ENCODE data around the gene TMEM144.

Gene TMEM144

DNA sequence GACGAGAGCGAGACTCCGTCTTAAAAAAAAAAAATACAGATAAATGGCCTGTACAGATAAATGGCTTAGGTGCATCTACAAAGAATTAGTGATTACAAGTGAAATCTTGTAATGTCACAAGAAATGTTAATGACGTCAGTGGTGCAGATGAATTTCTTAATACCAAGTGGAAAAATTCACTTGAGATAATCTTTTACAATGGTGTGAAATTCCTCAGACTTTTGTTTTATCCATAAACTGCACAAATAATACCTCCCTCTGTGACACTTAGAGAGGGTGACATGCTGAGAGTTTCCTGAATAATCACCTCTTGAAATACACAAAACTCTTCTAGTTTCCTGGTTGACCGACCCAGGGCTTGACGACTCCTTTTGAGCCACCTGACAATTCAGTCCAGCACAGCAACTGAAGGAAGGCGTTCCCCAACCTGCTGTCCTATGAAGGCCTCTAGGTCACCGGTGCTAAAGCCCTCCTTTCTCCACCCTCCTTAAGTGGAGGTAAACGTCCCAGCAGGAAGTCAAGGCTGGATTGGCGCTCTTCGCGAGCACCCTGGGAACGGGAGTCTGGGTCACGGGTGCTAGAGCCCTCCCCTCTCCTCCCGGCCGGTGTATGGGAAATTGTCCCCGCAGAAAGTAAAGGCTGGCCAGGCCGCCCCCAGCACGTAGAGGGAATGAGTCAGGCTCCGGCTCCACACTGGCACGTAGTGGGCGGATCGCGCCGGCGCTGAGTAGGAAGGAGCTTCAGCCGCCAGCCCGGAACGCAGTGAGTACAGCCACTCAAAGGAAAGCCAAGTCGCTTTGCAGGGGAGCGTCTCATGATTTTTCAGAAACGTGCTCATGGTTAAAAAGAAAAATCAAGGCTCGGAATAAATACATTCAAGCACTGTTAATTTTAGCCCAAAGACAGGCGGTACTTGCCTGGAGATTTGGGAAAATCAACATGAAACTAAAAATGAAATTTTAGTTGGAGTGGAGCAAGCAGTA lies at the start of gene TMEM144:
TMEM144 (plus strand) TSS at position 662 of the 983 bp plus-strand sequence. CDS start 2,182 bp downstream, outside the sequence.
- peak; percentile 30 for DNase-seq

DNA sequence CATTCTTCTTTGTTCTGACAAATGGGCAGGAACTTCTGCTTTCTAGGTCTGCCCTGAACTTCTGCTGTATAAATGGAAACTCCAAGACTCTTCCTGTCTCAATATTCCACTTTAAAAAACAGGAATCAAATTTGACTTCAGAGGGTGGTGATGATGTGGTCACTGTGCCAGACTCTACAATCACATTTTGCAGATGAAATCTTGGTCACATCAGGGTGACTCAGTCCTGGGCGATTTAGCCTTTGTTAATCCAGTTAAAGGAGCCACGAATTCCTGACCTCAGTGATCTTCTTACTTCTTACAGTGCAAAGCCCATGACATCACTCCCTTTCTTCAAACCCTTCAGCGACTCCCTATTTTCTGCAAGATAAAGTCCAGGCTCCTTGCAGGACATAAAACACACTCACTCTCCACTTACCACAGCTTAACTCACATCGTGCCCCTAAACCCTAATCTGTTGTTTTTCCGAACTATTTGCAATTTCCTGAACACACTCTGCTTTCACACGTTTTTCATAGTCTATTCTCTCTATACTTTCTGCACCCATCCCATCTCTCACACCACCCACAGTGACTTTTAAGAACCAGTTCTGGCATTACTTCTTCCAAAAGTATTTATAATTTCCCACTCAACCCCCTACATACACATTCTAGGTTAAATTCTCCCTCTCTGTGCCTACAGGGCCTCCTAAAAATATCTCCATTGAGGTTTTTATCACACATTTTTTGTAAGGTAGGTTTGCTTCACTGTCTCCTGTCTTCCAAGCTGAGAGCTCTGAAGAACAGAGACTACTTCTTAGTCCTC lies 48.5 kb upstream of the TMEM144 start:
- DNase-seq = no peak

DNA sequence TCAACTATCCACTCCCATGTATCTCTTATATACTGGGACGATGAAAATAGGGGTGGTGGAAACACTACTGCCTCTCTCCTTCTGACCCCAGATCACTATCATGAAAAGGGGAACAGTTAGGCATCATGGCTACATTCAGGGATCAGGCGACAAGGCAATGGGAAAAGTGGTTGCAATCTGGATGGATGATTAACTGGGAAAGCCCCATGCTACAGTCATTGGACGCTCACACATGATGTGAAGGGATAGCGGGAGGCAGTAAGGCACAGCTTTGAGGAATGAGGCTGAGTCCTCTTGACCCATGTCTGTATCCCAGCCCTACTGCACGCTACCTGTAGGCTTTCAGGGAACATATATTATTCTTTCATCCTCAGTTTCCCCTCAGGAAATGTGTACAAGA lies 47.7 kb upstream of the TMEM144 start:
- no peak for DNase-seq

DNA sequence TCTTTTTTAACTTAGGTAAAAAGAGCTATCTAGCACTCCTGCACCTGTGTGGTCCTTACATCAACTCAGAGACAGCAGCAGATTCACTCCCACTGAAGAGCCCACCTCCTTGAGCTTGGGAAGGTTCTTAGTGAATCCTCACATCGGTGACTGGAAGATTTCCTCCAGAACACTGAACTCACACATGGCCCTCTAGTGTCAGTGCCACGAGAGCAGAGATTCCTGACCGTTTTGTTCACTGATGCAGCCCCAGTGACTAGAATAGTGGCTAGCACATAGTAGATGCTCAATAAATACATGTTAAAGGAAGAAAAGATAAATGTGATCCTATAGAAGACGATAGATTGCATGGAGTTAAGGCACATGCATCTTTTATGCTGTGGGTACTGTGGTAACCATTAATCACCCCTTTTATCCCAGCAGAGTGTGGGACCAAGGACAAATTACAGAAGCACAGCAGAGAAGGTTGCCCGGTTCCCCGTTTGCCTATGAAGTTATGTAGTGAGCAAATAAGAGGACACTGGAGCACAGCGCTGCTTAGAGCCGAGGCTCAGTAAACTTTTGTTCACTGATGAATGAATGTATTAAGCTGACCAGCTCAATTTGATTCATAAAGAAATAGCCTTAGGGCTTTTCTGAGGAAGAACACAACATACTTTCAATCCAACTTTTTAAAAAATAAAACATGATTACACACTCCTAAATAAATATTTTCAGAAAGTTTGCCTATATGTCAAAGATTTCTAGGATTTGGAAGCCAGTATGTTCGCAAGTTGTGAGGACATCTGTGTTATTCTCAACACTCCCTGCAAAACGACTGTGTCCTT lies 46.1 kb upstream of the TMEM144 start:
- DNase-seq = no peak

DNA sequence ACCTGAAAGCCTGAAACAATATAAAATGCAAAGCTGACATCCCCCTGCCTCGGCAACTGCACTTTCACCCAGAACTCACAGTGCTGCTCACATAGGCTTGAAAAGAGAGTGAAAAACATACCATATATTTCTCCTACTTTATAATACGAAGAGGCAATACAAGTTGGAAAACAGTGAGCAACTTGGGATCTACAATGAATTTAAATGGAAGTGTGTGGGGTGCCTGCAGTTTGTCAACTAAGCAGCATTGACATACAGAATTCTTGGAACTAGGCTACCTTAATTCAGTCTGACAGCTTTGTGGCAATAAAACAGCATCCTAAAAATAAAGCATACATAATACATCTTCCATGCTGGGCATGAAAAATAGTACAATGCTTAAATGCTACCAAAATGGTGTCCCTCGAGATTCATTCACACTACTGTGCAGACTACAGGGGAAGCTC lies 45.5 kb upstream of the TMEM144 start:
- no peak for DNase-seq

DNA sequence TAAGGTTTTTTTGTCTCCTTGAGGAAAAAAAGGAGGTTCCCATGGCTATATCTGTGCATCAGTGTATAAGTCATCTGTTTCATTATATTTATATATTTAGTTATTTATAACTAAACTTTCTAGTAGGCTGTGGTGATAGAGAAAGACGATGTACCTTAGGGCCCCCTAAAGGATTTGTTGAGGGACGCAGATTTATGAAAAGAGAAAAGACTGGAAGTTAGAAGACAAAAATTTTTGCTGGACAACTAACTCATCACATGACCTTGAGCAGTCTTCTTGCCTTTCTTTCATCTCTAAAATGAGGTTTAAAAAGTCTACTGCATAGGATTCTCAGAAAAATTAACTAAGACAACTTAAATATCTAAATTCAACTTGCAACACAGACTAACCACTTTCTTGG lies 43.6 kb upstream of the TMEM144 start:
- no peak for DNase-seq

DNA sequence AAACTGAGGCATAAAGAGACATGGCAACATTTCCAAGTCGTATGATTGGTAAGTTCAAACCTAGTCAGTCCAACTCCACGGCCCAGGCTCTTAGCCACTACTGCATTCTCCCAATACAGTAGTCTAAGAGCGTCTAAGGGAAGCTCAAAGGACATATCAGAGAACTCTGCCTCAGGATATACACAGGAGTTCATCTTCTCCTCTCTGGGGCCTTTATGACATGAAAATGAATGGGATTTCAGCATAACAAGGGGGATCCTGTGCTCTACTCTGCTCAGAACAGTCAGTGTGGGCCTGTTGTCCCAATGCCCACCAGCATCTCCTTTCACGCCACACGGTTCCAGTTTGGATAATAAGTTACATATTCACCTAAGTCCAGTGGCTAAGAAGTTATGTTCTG lies 41.7 kb upstream of the TMEM144 start:
- no peak for DNase-seq

DNA sequence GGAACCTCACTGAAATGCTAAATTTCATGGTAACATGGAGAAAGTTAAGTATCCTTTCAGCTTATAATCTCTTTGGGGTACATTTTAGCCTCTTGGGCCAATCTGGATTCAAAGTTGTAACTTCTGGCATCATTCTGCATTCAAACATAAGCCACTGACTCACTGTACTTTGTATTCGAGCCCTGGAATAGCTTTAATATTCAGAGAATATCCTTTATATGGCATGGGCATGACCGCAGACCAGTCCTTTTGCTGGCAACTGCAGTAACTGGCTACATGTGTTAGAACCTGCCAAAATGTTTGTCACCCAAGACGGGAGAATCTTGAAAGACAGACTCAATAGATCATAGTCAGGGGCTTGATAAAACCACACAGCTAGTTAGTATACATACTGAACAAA lies 40.8 kb upstream of the TMEM144 start:
- DNase-seq = no peak

DNA sequence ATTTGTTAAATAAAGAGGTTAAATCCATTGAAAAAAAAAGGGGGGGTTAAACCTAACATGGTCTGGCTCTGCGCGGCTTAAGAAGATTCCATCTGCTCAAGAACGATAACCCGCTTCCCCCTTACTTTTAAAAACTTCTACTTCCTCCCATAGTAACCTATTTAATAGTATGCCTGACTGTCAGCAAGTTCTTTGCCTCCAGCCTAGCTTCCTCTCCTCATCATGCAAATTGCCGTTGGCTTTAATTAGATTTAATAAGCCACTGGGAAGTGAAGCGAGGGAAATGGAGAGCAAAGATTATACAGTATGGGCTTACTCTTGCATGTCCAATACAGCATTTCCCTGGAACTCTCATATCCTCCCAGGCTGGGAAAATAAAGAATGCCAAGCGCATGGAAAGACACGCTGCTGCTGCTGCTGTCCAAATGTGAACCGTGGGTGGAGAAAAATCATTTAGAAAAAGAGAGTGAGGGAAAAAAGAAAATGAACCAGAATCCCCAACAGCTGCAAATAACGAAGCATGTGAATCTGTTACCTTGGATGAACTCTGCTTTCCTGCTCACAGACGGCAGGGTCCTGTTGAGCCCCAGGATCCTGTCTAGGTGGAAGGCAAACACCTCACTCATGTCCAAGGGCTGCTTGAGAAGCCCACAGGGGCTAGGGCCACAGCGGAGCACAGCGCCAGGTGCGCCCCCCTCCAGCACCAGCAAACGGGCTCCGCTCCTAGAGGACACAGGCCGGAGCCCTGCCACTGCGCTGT lies 40.2 kb upstream of the TMEM144 start:
- DNase-seq = no peak

DNA sequence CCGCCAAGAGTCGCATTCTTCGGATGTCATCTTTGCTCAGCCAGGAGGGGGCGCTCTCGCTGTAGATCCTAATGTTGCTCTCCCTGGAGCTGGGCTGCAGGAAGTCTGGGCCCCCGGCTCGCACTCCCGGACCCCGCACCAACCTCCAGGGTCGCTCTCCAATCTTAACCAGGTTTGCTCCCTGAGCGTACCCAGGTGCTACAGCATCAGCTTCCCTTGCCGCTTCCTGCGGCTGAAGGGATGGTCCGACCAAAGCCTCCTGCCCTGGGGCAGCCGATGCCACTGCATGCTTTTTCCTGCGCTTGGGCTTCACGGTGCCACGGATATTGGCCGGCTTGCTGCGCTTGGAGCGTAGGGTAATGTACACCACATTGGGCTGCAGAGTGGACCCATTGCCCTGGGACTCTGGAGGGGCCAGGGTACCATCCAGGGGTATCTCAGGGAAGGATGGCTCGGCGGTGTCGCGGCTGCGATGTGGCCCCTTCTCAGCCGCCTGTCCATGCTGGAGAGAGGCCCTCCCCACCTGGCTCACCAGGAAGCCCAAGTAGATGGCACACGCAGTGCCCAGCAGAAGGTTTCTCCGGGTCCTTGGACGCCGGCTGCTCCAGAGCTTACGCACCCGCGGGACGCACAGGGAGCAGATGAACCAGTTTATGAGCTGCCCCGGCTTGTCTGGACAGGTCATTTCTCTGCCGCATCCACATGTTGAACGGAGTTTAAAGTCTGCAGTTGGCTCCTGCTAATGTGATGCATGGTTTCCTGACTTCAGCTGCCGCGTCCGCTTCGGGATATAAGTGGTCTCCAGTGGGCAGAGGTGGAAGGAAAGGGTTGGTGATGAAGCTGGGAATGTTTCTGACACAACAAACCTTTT lies 39.4 kb upstream of the TMEM144 start:
- DNase-seq = no peak

DNA sequence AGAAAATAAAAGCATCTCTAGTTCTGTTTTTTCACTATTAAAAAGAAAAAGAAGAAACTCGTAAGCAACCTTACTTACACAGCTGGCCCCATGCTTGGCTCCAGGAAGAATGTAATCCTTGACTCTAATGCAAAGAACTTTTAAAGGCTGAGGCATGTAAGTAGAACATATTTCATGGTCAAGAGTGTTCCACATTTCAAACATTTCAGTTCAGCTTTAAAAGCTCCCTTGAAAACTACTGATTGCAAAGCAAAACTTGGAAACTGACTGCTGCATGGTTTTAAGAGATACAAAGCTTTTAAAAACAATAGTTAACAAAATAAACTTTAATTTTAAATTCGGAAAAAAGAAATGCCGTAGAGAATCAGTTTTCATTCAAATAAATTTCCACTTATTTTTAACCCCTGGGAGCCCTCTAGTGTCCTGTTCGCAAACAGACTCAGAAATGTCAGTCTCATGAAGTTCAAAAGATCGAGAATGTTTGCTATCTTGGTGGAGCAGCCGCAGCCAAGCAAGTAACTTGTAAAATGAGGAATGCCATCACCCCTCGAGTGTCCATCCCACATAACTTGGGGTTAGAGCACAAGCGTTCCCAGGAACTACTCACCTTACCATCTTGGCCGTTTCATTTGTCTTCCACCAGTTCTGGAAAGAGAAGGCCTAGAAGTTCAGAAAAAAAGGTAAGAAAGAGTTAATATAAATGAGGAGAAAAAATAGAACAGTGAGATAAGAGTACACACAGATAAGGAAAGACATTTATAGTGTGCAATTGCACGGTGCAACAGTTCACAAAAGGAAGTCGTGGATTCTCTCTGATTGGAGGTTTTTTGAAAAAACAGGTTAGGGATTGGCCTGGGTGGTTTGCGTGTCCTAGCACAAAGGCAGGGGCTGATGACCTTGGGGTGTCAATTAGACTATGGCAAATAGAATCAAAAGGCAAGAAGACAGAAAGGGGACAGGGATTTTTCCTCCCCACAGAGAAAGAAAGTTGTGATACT lies 37.7 kb upstream of the TMEM144 start, which contains the start of gene GASK1B:
GASK1B (minus strand) TSS at position 765 of the 998 bp plus-strand sequence. CDS start 1,650 bp downstream, outside the sequence.
- no peak for DNase-seq

DNA sequence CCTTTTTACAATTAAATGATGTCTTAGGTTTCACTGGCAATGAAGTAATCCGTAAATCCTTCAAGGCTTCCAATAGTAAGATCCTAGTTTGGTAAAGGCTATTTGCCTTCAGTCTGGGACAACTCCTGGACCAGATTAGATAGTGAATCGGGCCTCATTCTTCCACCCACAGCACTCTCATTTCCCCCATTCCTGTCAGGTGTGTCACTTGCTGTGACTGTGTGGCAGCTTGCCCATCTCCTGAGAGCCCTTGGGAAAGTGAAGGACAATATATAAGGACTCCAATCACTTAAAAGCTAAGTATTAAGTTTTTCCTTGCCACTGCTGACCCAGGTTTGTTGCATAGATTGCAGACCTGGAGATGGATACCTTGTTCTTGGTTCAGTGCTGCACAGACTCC lies 34.2 kb upstream of the TMEM144 start:
- no peak for DNase-seq

DNA sequence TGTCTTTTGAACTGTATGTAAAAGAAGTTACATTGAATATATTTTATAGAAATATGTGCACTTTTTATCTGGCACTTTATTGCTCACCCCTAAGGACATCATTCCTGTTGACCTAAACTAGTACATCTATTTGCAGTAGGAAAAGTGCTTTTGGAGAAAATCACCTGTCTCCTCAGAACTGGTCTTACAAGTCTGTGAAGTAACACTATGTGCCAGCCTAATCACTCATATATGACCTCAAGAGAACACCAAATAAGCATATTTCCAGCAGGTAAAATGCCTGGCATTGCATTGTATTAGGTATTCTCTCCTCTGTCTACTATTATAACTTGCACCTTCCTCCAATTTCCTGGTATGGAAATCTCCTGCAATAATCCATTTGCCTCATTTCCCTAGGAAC lies 33.5 kb upstream of the TMEM144 start:
- DNase-seq = no peak

DNA sequence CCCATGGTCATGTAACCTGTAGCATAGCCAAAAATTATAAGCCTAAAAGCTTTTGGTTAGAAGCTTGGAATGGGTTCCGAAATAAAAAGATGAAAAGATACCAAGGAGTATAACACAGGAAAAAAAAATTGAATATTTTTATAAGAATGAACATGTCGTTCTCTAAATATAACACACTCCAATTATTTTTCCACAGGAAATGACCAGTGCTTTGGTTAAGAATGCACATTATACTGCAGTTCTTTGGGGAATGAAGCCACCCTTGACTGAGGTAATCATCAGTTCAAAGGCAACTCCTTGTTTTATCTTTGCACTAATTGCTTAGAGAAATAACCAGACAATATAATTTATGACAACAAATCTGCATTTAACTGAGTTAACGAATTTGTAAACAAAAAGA lies 30.8 kb upstream of the TMEM144 start:
- no peak for DNase-seq

DNA sequence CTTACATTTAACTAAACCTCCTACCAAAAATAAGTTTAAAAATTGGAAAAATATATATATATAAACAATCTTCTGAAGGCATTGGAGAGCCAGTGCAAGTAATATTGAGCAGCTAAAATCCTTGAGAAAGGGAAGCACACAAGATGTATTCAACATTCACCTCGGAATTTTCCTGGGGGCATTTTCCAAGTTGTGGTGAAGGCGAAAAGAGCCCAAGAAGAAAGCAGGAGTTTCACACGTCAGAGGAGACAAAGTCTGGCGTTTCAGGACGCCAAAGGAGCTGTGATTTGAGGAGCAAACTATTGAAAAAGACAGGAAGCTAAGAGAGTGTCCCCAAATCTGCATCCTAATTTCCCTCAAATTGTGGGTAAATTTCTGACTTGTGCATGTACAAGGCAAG lies 28.4 kb upstream of the TMEM144 start:
- no peak for DNase-seq

DNA sequence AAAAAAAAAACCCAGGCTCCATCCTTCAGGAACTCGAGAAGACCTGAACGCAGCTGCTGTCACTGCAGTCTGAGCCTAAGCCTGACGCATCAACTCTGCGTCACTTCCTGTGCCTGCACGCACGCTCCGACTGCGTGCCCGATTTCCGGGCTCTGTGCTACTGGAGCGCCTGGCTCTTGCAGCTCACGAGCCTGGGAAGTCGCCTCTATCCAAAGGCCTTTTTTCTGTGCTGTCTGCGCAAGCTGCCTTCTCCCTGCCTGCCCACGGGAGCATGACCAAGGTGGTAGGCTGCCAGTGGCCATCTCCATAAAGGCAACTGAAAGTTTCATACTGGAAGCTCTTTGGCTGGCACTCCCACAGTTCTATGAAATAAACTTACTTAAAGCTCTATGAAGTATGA lies 27.6 kb upstream of the TMEM144 start:
- DNase-seq = no peak

DNA sequence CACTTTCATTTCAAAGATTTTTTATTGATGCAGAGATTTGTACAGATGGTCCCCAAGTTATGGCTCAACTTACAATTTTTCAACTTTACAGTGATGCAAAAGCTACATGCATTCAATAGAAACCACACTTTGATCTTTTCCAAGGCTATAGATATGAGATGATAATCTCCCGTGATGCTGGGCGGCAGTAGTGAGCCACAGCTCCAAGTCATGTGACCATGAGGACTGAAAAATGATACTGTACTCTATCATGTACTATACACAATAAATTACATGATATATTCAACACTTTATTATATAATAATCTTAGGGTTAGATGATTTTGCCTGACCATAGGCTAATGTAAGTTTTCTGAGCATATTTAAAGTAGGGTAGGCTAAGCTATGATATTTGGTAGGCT lies 23.5 kb upstream of the TMEM144 start:
- DNase-seq = no peak

DNA sequence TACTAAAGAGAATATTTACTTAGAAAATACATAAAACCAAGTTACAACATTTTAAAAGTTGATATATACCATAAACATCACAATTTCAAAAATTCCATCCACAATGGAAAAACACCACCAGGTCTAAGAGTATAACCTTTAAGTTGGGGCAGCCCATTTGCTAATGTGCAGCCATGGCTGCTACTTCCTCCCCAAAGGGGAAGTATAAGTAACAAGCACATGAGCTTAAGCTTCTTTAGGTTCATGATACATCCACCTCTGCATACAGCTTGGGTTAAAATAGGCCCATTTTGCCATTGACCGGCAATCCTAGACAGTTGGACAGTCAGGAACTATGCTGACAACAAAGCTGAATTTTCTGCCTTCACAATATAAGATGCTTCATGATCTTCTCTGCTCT lies 20.9 kb upstream of the TMEM144 start:
- no peak for DNase-seq

DNA sequence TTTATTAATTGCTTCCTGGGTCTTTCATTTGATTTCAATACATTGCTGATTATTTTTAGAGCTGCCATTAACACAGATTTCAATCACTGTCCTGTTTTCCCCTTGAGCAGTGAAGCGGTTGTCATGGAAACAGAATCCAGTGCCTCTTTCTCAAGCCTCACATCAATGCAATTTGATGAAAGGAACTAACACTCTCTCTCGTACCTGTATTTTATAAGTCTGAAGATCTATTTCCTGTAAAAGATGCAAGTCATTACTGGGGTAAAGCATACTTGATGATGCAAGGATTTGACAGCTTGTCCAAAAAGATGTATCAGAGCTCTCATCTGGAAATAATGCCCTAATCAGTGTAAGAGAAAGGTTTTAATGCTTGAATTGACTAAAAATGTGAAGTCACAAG lies 19.6 kb upstream of the TMEM144 start:
- no peak for DNase-seq

All from stimulated activated CD4-positive, alpha-beta T cell treated with anti-CD3 and anti-CD28 coated beads, Interleukin-12 subunit alpha, Interleukin-12 subunit beta, amount 100 ng/mL, for 4 hours (primary cell).